GM12874 (cell line): ENCODE data around the gene TMC6.

Experiments used
- CTCF ChIP-seq: IDR thresholded peaks from 2 replicates; pipeline ENCODE4 v1.5.1; 2011; ENCODE audit warnings: low read depth, mild to moderate bottlenecking, control low read depth, low read length, moderate library complexity; ENCODE audit not compliant: insufficient read depth

TMC6 gene

GRCh38 chr17:78141437-78142118, 13.0 kb upstream of the TMC6 start:
- no peak for TF ChIP-seq CTCF

GRCh38 chr17:78140169-78141051, 11.9 kb upstream of the TMC6 start:
- TF ChIP-seq CTCF: no peak

- no peak for TF ChIP-seq CTCF
These were observed 9.9 kb upstream of the TMC6 start for GRCh38 chr17:78138204-78139060.

GRCh38 chr17:78137392-78138203, 9.0 kb upstream of the TMC6 start:
- peak; percentile 81 for TF ChIP-seq CTCF

GRCh38 chr17:78135858-78136500, 7.4 kb upstream of the TMC6 start:
- TF ChIP-seq CTCF: no peak

GRCh38 chr17:78134899-78135385, 6.4 kb upstream of the TMC6 start:
- TF ChIP-seq CTCF: no peak
